ENCODE data around the gene ETV4. TPM values are rescaled to one million over a fixed set of nuclear protein-coding genes. Genes with fewer than 3 reads are reported as not detected.

ETV4 gene
- total and polyA plus RNA-seq, 2 of the 13 experiments (the other 11 are each of a cell fraction or from before 2014, with no cell fraction given) = 128 to 330 TPM

- CTCF ChIA-PET (ENCODE audit: low intra/inter-chr PET ratio, low total read pairs) = no interaction called here
- no peaks in the 10 kb centered on the region for H3K9me3 ChIP-seq (ENCODE audit: low read length)
- peak; percentile 13; the same call in 1 of the 2 replicates for TF ChIP-seq ZBTB7B (CRISPR knock-in tag; IDR thresholded peaks at IDR 0.05)
- no peak; the same call in 1 of the 2 replicates for TF ChIP-seq ZNF343 (CRISPR knock-in tag; IDR thresholded peaks at IDR 0.05)
- TF ChIP-seq HINFP (CRISPR knock-in tag; IDR thresholded peaks at IDR 0.05; ENCODE audit: low read depth) = 0 out of 2 replicates have a peak, but pooled peaks have one; percentile 5
- TF ChIP-seq PAXIP1 (CRISPR knock-in tag; conservative IDR thresholded peaks at IDR 0.05) = peak; percentile 18
- 0 out of 2 replicates have a peak, but pooled peaks have one; percentile 16 for TF ChIP-seq HES4 (CRISPR knock-in tag; IDR thresholded peaks at IDR 0.05; ENCODE audit: borderline replicate concordance)
- TF ChIP-seq ZBTB3 (CRISPR knock-in tag; IDR thresholded peaks at IDR 0.05; ENCODE audit: borderline replicate concordance, low read depth) = 0 out of 2 replicates have a peak, but pooled peaks have one; percentile 24
- TF ChIP-seq ZNF205 (CRISPR knock-in tag; IDR thresholded peaks at IDR 0.05) = 0 out of 2 replicates have a peak, but pooled peaks have one; percentile 7
- peak; percentile 17; the same call in 1 of the 2 replicates for TF ChIP-seq ZNF7 (CRISPR knock-in tag; IDR thresholded peaks at IDR 0.05)
- TF ChIP-seq XRCC5 (optimal IDR thresholded peaks at IDR 0.05; ENCODE audit: low read length) = peak; percentile 4
- TF ChIP-seq ZNF543 (CRISPR knock-in tag; IDR thresholded peaks at IDR 0.05) = peak; percentile 51; the same call in 1 of the 2 replicates
- TF ChIP-seq NFKB2 (CRISPR knock-in tag; IDR thresholded peaks at IDR 0.05; ENCODE audit: borderline replicate concordance) = no peak
- TF ChIP-seq SOX6 (IDR thresholded peaks at IDR 0.05) = no peak
- TF ChIP-seq SOX6 (CRISPR knock-in tag; IDR thresholded peaks at IDR 0.05) = peak; percentile 34
- 0 out of 2 replicates have a peak, but pooled peaks have one; percentile 62 for TF ChIP-seq ZNF775 (CRISPR knock-in tag; IDR thresholded peaks at IDR 0.05; ENCODE audit: borderline replicate concordance)
- 0 out of 2 replicates have a peak, but pooled peaks have one; percentile 2 for TF ChIP-seq ZNF24 (IDR thresholded peaks at IDR 0.05)
- 0 out of 2 replicates have a peak, but pooled peaks have one; percentile 20 for TF ChIP-seq ZNF761 (CRISPR knock-in tag; conservative IDR thresholded peaks at IDR 0.05)
Observed at GRCh38 chr17:43531082-43531378, 15.1 kb downstream of the ETV4 start.

More at GRCh38 chr17:43531082-43531378, 15.1 kb downstream of the ETV4 start:
- no peak for ATAC-seq
- Histone ChIP-seq H2AFZ (ENCODE audit: low read length) (no peak overlapping the region), H3K79me2 (ENCODE audit: insufficient read depth, low read length) (peaks cover 12% of the 10 kb centered on the region), H3K4me1 (ENCODE audit: insufficient read depth, low read length) (peaks cover 97% of the 10 kb centered on the region), H4K20me1 (ENCODE audit: insufficient read depth, low read length) (no peaks in the 10 kb centered on the region), H3K36me3 (replicated peaks in 1 of 2; ENCODE audit: control insufficient read depth in 1 of 2, insufficient read depth in 2 of 2, low read length in 2 of 2) (peaks cover 22 to 48% of the 10 kb centered on the region in 2 experiments), H3K9ac (ENCODE audit: insufficient read depth, low read depth, low read length) (peak overlapping the region; percentile 65), H3K4me2 (ENCODE audit: low read depth, low read length) (peak overlapping the region; percentile 57), H3K27ac (ENCODE audit: extremely low read length, insufficient read depth, low read length) (peak overlapping the region; percentile 96), H3K4me3 (replicated peaks in 1 of 3; ENCODE audit: insufficient read depth in 1 of 3, low read depth in 2 of 3, low read length in 3 of 3) (peak overlapping the region in 1 of 3 experiments; percentile 38; a peak in 2 of 6 replicates), H3K27me3 (ENCODE audit: control insufficient read depth in 1 of 2, insufficient read depth in 2 of 2, low read length in 2 of 2) (no peaks in the 10 kb centered on the region)
- WGBS (ENCODE audit: low lambda C conversion rate) = 13% methylated on average over 3 of the region's 3 CpGs
- in situ Hi-C loops (cut with HindIII; ENCODE audit: extremely low pct_ligation_motif_present, low pct_unique_long_range_greater_than_20kb) = no loop called here
- no peak for DNase-seq (ENCODE audit: low spot score)
- no peak for FAIRE-seq
- BruUV-seq (replicated peaks) = no TSS peak
- POLR2A ChIA-PET = interaction anchor here (0.6 to 23.9 kb wide), 29 partner anchors 9 to 309 kb away, joined by 3 to 1546 read pairs (median 4); partner anchors contain the start of genes ARL4D, DHX8 and ETV4
- intact Hi-C loops (cut with micrococcal nuclease; ENCODE audit: unreplicated experiment) = no loop called here
